ENCODE results near the gene REPIN1. TPM values are rescaled to one million over a fixed set of nuclear protein-coding genes. Genes with fewer than 3 reads are reported as not detected.

Gene REPIN1
- total RNA-seq, 1 donor from 2014 or later, result 65.8 TPM

DNA sequence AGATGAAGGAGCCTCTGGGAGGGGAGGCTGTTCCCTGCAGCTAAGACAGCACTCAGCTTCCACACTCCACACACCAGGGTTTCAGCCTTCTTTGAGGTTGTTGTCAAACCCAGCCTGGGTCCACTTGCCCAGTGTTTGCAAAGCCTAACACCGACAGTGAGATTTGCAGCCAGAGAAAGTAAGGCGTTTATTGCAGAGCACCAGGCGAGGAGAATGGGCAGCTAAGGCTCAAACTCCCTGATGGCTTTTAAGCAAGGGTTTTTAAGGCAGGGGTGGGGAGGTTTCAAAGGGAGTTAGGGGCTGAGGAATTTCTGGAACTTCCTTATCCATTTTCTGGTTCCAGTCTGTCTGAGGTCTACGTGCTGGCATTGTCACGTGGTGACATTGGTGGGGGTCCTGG is 5.8 kb downstream of the REPIN1 start:
- Mint-ChIP-seq H3K9me3 (ENCODE audit: low read depth) (no peaks in the 10 kb centered on the region), H3K27me3 (ENCODE audit: low read depth) (no peaks in the 10 kb centered on the region), H3K27ac (ENCODE audit: unreplicated experiment) (no peak overlapping the region), H3K4me3 (ENCODE audit: unreplicated experiment) (no peak overlapping the region), H3K4me1 (ENCODE audit: low read depth) (peaks cover 34% of the 10 kb centered on the region), H3K36me3 (ENCODE audit: low read depth) (peaks cover 9% of the 10 kb centered on the region)
- TF ChIP-seq, protein P1, sequence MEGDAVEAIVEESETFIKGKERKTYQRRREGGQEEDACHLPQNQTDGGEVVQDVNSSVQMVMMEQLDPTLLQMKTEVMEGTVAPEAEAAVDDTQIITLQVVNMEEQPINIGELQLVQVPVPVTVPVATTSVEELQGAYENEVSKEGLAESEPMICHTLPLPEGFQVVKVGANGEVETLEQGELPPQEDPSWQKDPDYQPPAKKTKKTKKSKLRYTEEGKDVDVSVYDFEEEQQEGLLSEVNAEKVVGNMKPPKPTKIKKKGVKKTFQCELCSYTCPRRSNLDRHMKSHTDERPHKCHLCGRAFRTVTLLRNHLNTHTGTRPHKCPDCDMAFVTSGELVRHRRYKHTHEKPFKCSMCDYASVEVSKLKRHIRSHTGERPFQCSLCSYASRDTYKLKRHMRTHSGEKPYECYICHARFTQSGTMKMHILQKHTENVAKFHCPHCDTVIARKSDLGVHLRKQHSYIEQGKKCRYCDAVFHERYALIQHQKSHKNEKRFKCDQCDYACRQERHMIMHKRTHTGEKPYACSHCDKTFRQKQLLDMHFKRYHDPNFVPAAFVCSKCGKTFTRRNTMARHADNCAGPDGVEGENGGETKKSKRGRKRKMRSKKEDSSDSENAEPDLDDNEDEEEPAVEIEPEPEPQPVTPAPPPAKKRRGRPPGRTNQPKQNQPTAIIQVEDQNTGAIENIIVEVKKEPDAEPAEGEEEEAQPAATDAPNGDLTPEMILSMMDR (IDR thresholded peaks at IDR 0.05), result no peak
- DNase-seq (ENCODE audit: low spot score), result no peak

DNA sequence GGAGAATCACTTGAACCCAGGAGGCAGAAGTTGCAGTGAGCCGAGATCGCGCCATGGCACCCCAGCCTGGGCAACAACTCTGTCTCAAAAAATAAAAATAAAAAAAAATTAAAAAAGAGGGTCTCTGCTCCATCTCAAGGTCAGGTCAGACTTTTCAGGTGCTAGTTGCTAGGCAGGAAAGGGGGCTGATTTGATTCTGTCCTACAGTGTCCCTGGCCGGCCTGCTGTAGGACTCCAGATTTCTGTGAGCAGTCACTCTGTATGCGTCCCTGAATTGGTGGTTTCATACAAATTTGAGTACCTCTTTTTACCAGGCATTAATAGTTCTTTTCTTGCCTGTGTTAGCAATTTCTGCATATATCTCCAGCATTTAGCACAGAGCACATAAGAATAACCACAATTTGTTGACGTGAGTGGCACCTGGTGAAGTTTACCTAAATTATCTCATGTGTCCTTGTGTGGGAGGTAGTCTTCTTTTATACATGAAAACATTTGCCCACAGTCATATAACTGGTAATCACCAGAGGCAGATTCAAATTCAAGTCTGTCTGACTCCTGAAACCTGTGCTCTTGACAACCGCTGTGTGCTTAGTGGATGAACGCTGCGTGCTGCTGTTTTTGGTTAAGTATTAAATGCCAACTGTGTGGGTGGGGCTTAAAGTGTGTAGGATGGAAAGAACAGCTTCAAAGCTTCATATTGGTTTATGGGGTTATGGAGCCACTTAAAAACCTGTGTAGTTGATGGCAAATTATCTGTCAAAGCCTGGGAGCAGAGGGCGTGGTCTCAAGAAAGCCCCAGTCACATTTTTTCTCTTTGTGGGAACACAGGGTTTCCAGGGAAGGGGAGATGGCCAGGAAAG is 7.3 kb downstream of the REPIN1 start:
- peaks cover 34% of the 10 kb centered on the region for H3K4me1 Mint-ChIP-seq (ENCODE audit: low read depth)

DNA sequence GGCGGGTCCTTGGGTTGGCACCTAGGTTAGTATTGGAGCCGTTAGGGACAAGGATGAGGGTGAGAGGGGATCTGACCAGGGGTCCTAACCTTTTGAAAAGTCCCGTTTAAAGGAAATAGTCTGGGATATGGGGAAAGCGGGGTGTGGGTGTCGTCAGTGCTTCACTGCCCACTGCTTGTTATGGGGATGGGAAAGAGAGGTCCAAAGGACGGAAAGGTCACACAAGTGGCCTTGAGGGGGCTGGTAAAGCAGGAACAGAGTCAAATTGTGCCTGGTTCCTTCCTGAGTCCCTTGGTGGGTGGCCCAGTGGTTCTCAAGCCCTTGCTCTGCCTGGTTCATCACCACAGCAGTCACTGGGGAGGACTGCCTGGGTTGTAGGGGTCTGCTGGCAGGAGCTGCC is 7.9 kb downstream of the REPIN1 start:
- Mint-ChIP-seq H3K36me3 (ENCODE audit: low read depth) (peaks cover 9% of the 10 kb centered on the region), H3K4me3 (ENCODE audit: unreplicated experiment) (no peak overlapping the region), H3K4me1 (ENCODE audit: low read depth) (peaks cover 32% of the 10 kb centered on the region), H3K27me3 (ENCODE audit: low read depth) (no peaks in the 10 kb centered on the region), H3K27ac (ENCODE audit: unreplicated experiment) (peak overlapping the region; percentile 6), H3K9me3 (ENCODE audit: low read depth) (no peaks in the 10 kb centered on the region)
- no peak for DNase-seq (ENCODE audit: low spot score)
- TF ChIP-seq, protein P1 (IDR thresholded peaks at IDR 0.05), result no peak

More for the DNA sequence above, 7.3 kb downstream of the REPIN1 start:
- TF ChIP-seq, protein P1 (IDR thresholded peaks at IDR 0.05), result no peak
- Mint-ChIP-seq H3K9me3 (ENCODE audit: low read depth) (no peaks in the 10 kb centered on the region), H3K4me3 (ENCODE audit: unreplicated experiment) (no peak overlapping the region), H3K27me3 (ENCODE audit: low read depth) (no peaks in the 10 kb centered on the region), H3K36me3 (ENCODE audit: low read depth) (peaks cover 9% of the 10 kb centered on the region), H3K27ac (ENCODE audit: unreplicated experiment) (no peak overlapping the region)
- no peak for DNase-seq (ENCODE audit: low spot score)

GRCh38 chr7:150377196-150377595 is 8.6 kb downstream of the REPIN1 start:
- Mint-ChIP-seq H3K36me3 (ENCODE audit: low read depth) (peaks cover 9% of the 10 kb centered on the region), H3K4me3 (ENCODE audit: unreplicated experiment) (no peak overlapping the region), H3K9me3 (ENCODE audit: low read depth) (no peaks in the 10 kb centered on the region), H3K27ac (ENCODE audit: unreplicated experiment) (no peak overlapping the region), H3K4me1 (ENCODE audit: low read depth) (peaks cover 32% of the 10 kb centered on the region), H3K27me3 (ENCODE audit: low read depth) (no peaks in the 10 kb centered on the region)
- TF ChIP-seq, protein P1 (IDR thresholded peaks at IDR 0.05), result no peak
- no peak for DNase-seq (ENCODE audit: low spot score)

DNA sequence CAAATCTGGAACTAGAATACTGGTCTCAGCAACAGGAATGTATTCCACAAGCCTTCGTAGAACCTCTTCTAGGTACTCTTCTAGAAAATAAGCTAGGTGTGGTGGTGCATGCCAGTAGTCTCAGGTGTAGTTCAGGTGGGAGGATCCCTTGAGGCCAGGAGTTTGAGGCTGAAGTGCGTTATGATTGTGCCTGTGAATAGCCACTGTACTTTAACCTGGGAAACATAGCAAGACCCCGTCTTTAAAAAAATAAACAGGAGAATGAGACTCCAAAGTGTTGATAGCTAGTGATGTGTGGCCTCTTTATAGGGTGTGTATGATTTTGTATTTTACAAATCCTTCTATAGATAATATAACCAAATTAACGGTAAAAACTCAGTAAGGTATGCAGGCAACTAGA is 9.0 kb downstream of the REPIN1 start:
- no peaks in the 10 kb centered on the region for H3K27me3 Mint-ChIP-seq (ENCODE audit: low read depth)
- TF ChIP-seq, protein P1 (IDR thresholded peaks at IDR 0.05), result no peak
- H3K36me3 Mint-ChIP-seq (ENCODE audit: low read depth), result peaks cover 9% of the 10 kb centered on the region
- H3K9me3 Mint-ChIP-seq (ENCODE audit: low read depth), result no peaks in the 10 kb centered on the region
- H3K27ac Mint-ChIP-seq (ENCODE audit: unreplicated experiment), result no peak overlapping the region
- DNase-seq (ENCODE audit: low spot score), result no peak
- H3K4me3 Mint-ChIP-seq (ENCODE audit: unreplicated experiment), result no peak overlapping the region
- H3K4me1 Mint-ChIP-seq (ENCODE audit: low read depth), result peaks cover 32% of the 10 kb centered on the region
